Measurements from ENCODE around the gene SCAANT1. TPM values are rescaled to one million over a fixed set of nuclear protein-coding genes. Genes with fewer than 3 reads are reported as not detected.

SCAANT1 gene
- total and polyA plus RNA-seq, 2 experiments from 2014 or later: 1.1 TPM; not detected in 1

DNA sequence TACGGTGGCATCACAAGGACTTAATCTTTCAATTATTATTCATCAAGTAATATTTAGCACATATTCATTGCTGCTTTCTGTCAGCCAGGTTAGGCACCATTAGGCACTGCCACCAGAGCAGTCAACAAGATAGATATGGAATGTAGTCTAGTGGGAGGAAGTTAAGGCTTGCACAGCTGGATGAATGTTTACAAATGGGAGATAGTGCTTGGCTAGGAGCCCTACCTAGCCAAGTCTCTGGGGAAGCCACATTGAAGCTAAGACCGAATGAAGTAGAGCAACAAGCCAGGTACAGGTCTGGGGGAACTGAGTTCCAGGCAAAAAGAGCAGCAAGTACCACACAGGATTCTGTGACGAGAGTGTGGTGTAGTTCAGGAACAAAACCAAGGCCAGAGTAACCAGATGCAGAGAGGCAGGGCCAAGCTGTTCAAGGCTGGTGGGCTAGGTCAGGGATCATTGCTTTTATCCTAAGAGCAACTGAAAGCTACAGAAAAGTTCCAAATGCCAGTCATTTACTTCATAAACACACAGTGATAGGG, 33.4 kb upstream of the SCAANT1 start:
- Histone ChIP-seq H4K20me1 (ENCODE audit: insufficient read depth, poor library complexity, severe bottlenecking) (no peaks in the 10 kb centered on the region), H3K4me3 (no peak overlapping the region), H3K9me2 (replicated peaks; ENCODE audit: insufficient read depth) (no peaks in the 10 kb centered on the region), H3K36me3 (replicated peaks; ENCODE audit: insufficient read depth, low read depth) (no peaks in the 10 kb centered on the region), H3K9me3 (ENCODE audit: low read depth) (no peaks in the 10 kb centered on the region), H3K4me1 (ENCODE audit: insufficient read depth) (peaks cover 11% of the 10 kb centered on the region), H3K79me2 (peaks cover 76% of the 10 kb centered on the region), H3K4me2 (no peak overlapping the region), H3K27ac (no peak overlapping the region), H3K27me3 (no peaks in the 10 kb centered on the region), H2AFZ (no peak overlapping the region)
- TF ChIP-seq EZH2phosphoT487 (IDR thresholded peaks at IDR 0.05; ENCODE audit: low read depth, severe bottlenecking, unreplicated experiment): no peak
- no peak for DNase-seq (ENCODE audit: low spot score)
- 76% methylated on average over 3 of the region's 3 CpGs for WGBS (ENCODE audit: low lambda C conversion rate, missing lambda C conversion rate)

DNA sequence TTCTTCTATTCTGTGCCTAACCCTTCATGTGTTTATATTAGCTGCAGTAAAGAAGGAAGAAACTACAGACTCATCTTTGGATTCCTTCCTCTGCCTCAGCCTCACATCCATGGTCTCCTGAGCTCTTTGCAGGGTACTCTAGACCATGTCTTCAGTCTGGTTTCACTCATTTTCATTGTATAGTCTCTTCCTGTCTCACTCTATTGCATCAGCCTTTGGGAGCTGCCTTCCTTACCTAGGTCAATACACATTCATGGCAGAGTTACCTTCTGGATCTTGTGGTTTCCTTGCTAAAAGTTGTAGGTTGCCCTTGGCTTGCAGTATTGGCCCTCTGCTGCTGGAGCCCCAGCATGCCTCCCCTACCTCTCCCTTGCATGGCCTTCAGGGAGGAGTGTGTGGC, 31.5 kb upstream of the SCAANT1 start:
- peaks cover 3% of the 10 kb centered on the region for H4K20me1 ChIP-seq (ENCODE audit: insufficient read depth, poor library complexity, severe bottlenecking)
- no peaks in the 10 kb centered on the region for H3K9me2 ChIP-seq (replicated peaks; ENCODE audit: insufficient read depth)
- DNase-seq (ENCODE audit: low spot score): no peak
- H3K4me2 ChIP-seq: no peak overlapping the region
- no peaks in the 10 kb centered on the region for H3K36me3 ChIP-seq (replicated peaks; ENCODE audit: insufficient read depth, low read depth)
- H3K9me3 ChIP-seq (ENCODE audit: low read depth): no peaks in the 10 kb centered on the region
- H3K4me3 ChIP-seq: no peak overlapping the region
- H3K4me1 ChIP-seq (ENCODE audit: insufficient read depth): peaks cover 9% of the 10 kb centered on the region
- no peak overlapping the region for H3K27ac ChIP-seq
- no peaks in the 10 kb centered on the region for H3K27me3 ChIP-seq
- TF ChIP-seq, protein P1, sequence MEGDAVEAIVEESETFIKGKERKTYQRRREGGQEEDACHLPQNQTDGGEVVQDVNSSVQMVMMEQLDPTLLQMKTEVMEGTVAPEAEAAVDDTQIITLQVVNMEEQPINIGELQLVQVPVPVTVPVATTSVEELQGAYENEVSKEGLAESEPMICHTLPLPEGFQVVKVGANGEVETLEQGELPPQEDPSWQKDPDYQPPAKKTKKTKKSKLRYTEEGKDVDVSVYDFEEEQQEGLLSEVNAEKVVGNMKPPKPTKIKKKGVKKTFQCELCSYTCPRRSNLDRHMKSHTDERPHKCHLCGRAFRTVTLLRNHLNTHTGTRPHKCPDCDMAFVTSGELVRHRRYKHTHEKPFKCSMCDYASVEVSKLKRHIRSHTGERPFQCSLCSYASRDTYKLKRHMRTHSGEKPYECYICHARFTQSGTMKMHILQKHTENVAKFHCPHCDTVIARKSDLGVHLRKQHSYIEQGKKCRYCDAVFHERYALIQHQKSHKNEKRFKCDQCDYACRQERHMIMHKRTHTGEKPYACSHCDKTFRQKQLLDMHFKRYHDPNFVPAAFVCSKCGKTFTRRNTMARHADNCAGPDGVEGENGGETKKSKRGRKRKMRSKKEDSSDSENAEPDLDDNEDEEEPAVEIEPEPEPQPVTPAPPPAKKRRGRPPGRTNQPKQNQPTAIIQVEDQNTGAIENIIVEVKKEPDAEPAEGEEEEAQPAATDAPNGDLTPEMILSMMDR (IDR thresholded peaks at IDR 0.05; ENCODE audit: poor library complexity): no peak
- TF ChIP-seq EZH2phosphoT487 (IDR thresholded peaks at IDR 0.05; ENCODE audit: low read depth, severe bottlenecking, unreplicated experiment) (no peak), EZH2 (IDR thresholded peaks at IDR 0.05; ENCODE audit: borderline replicate concordance) (no peak)
- H3K79me2 ChIP-seq: peaks cover 80% of the 10 kb centered on the region
- no peak overlapping the region for H2AFZ ChIP-seq

DNA sequence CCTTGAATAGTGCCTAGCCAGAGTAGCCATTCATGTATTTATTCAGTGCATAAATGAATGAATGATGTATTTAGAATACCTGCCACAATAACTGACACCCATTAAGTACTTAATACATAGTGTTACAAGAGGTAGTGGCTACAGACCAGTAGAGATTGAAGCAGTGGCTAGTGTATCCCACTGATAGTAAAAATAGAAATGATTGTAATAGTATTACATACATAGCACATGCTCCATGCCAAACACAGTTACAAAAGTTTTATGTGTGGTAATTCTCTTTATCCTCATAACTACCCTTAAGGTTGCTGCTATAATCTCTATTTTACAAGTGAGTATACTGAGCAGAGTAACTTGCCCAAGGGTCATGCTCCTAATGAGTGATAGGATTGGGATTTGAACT, 30.3 kb upstream of the SCAANT1 start:
- TF ChIP-seq EZH2 (IDR thresholded peaks at IDR 0.05; ENCODE audit: borderline replicate concordance) (no peak), EZH2phosphoT487 (IDR thresholded peaks at IDR 0.05; ENCODE audit: low read depth, severe bottlenecking, unreplicated experiment) (no peak)
- TF ChIP-seq, protein P1 (IDR thresholded peaks at IDR 0.05; ENCODE audit: poor library complexity): no peak
- H3K4me2 ChIP-seq: no peak overlapping the region
- peaks cover 76% of the 10 kb centered on the region for H3K79me2 ChIP-seq
- H3K27ac ChIP-seq: no peak overlapping the region
- H3K27me3 ChIP-seq: no peaks in the 10 kb centered on the region
- H3K9me3 ChIP-seq (ENCODE audit: low read depth): no peaks in the 10 kb centered on the region
- H2AFZ ChIP-seq: no peak overlapping the region
- no peaks in the 10 kb centered on the region for H3K36me3 ChIP-seq (replicated peaks; ENCODE audit: insufficient read depth, low read depth)
- H4K20me1 ChIP-seq (ENCODE audit: insufficient read depth, poor library complexity, severe bottlenecking): peaks cover 6% of the 10 kb centered on the region
- DNase-seq (ENCODE audit: low spot score): no peak
- no peak overlapping the region for H3K4me3 ChIP-seq
- H3K9me2 ChIP-seq (replicated peaks; ENCODE audit: insufficient read depth): no peaks in the 10 kb centered on the region
- no peaks in the 10 kb centered on the region for H3K4me1 ChIP-seq (ENCODE audit: insufficient read depth)

GRCh38 chr3:63940389-63940757, 28.2 kb upstream of the SCAANT1 start:
- Histone ChIP-seq H4K20me1 (ENCODE audit: insufficient read depth, poor library complexity, severe bottlenecking) (peaks cover 15% of the 10 kb centered on the region), H3K27me3 (no peaks in the 10 kb centered on the region), H3K9me3 (ENCODE audit: low read depth) (no peaks in the 10 kb centered on the region), H3K27ac (no peak overlapping the region), H2AFZ (no peak overlapping the region), H3K4me3 (no peak overlapping the region), H3K4me2 (no peak overlapping the region), H3K4me1 (ENCODE audit: insufficient read depth) (no peaks in the 10 kb centered on the region), H3K36me3 (replicated peaks; ENCODE audit: insufficient read depth, low read depth) (no peaks in the 10 kb centered on the region), H3K9me2 (replicated peaks; ENCODE audit: insufficient read depth) (no peaks in the 10 kb centered on the region), H3K79me2 (peaks cover 69% of the 10 kb centered on the region)
- DNase-seq (ENCODE audit: low spot score): no peak
- TF ChIP-seq EZH2 (IDR thresholded peaks at IDR 0.05; ENCODE audit: borderline replicate concordance) (no peak), EZH2phosphoT487 (IDR thresholded peaks at IDR 0.05; ENCODE audit: low read depth, severe bottlenecking, unreplicated experiment) (no peak)
- TF ChIP-seq, protein P1 (IDR thresholded peaks at IDR 0.05; ENCODE audit: poor library complexity): no peak
- WGBS (ENCODE audit: low lambda C conversion rate, missing lambda C conversion rate): 94% methylated on average over 4 of the region's 4 CpGs

Measured in hepatocyte (in vitro differentiated cells).